Prostate gland (tissue), 2 donors: ENCODE measurements around the gene BRAT1. TPM values are rescaled to one million over a fixed set of nuclear protein-coding genes. Genes with fewer than 3 reads are reported as not detected.

Experiments
- DNase-seq: peaks from one replicate; pipeline ENCODE4 v3.0.0-alpha.2; 2019; ENCODE audit warnings: low spot score
- H3K27ac ChIP-seq, 2 donors: fragments of 200-600 bp; sonication (generic); 2 replicates each; pipeline ENCODE4 v1.5.1; 2017 to 2019
- H3K27me3 ChIP-seq: fragments of 200-600 bp; sonication (generic); replicated peaks from 2 replicates; pipeline ENCODE4 v1.5.1; 2019; ENCODE audit not compliant: insufficient read depth
- H3K36me3 ChIP-seq, 2 donors: fragments of 200-600 bp; sonication (generic); 1 replicate in 1 of 2; 2 replicates in 1 of 2; pipeline versions ENCODE4 v1.5.1 to v1.8.1; 2017 to 2019
- H3K4me1 ChIP-seq: fragments of 200-600 bp; sonication (generic); replicated peaks from 2 replicates; pipeline ENCODE4 v1.5.1; 2019
- H3K4me3 ChIP-seq, 2 donors: fragments of 200-600 bp; sonication (generic); 2 replicates each; pipeline ENCODE4 v1.5.1; 2017 to 2019
- H3K9me3 ChIP-seq: fragments of 200-600 bp; sonication (generic); 2 replicates; pipeline ENCODE4 v1.5.1; 2017
- POLR2A ChIP-seq: fragments of 450-650 bp; IDR thresholded peaks from one replicate; pipeline ENCODE4 v1.6.1; 2016; ENCODE audit warnings: antibody characterized with exemption, mild to moderate bottlenecking
- POLR2AphosphoS5 ChIP-seq: sonication (generic); formaldehyde crosslinking; IDR thresholded peaks from one replicate; pipeline ENCODE4 v1.6.1; 2017; ENCODE audit warnings: antibody characterized with exemption
- WGBS: methylation state at CpG from one replicate; pipeline ENCODE4 v1.1.5; 2018; 5-methylcytosine and 5-hydroxymethylcytosine counted together
- intact Hi-C: fragments of 100-400 bp; cut with DNase I; formaldehyde crosslinking; loops from one replicate; pipeline ENCODE4 v1.14.2; 2022
- total RNA-seq, 2 donors: library from RNA; depleted of rRNA; stranded (reverse); fragments of >200 nt; gene quantifications; one replicate each; pipeline ENCODE4 v1.1.0, GENCODE V29; 2016
- TF ChIP-seq, protein P1 (sequence below), 4 experiments: fragments of 200-600 bp in 2 of 4; fragments of 450-650 bp in 2 of 4; sonication (generic) in 2 of 4; IDR thresholded peaks; 1 replicate in 3 of 4; 2 replicates in 1 of 4; pipeline ENCODE4 v1.5.1; 2016 to 2019; ENCODE audit warnings: antibody characterized with exemption in 4 of 4, mild to moderate bottlenecking in 2 of 4, moderate library complexity in 2 of 4

Gene BRAT1
- total RNA-seq, 2 donors from 2014 or later: 83.9 to 113 TPM

DNA sequence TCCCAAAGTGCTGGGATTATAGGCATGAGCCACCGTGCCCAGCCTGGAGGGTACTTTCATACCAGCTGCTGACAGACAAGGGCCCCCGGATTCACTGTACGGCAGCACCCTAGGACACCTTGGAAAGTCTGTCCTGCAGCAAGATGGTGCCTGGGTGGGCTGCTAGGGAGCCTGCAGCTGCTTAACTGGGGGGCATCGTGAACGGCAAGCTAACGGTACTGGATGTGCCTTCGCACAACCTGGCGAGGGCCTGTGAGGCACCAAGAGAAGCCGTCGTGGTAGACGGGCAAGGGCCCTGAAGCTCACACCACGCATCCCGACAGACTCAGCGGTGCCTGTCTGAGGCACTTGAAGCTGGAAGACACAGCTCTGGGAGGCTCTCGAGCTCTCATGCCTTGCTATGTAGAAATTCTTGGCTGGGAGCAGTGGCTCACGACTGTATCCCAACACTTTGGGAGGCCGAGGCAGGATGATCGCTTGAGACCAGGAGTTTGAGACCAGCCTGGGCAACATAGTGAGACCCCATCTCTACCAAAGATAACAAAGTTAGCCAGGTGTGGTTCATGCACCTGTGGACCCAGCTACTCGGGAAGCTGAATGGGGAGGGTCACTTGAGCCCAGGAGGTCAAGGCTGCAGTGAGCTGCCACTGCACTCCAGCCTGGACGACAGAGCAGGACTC lies 9.4 kb downstream of the BRAT1 start:
- 91% methylated on average over 15 of the region's 20 CpGs for WGBS
- no peak overlapping the region for H3K27ac ChIP-seq
- no peaks in the 10 kb centered on the region for H3K27me3 ChIP-seq
- no peak overlapping the region for H3K4me3 ChIP-seq
- peaks cover 21 to 33% of the 10 kb centered on the region in 2 donors for H3K36me3 ChIP-seq
- no peak for TF ChIP-seq POLR2A
- no peaks in the 10 kb centered on the region for H3K9me3 ChIP-seq
- intact Hi-C loops: no loop called here
- no peak for DNase-seq
- H3K4me1 ChIP-seq: no peaks in the 10 kb centered on the region

DNA sequence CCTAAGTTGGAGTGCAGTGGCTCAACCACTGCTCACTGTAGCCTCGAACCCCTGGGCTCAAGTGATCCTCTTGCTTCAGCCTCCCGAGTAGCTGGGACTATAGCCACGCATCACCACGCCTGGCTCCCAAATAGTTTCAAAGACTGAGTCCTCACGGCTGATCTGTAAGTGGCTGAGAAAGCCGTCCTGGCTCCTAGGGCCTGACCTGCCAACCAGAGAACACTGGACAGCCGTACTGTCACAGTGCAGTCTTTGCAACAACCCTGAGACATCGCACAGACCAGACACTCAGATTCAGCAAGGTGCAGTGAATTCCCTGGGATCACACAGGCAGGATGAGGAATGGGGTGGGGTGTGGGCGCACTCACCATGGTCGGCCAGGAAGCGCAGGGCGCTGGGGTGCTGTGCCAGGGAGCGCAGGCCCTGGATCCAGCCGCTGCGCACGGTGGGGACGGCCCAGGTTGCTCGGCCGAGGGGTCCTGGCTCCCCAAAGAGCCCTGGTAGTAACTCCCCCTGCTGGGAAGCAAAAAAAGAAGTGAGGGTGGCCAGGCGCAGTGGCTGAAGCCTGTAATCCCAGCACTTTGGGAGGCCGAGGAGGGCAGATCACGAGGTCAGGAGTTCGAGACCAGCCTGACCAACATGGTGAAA lies 10.7 kb downstream of the BRAT1 start:
- no peak overlapping the region for H3K4me3 ChIP-seq
- intact Hi-C loops: no loop called here
- H3K27ac ChIP-seq: no peak overlapping the region
- no peaks in the 10 kb centered on the region for H3K27me3 ChIP-seq
- H3K36me3 ChIP-seq: peaks cover 24 to 35% of the 10 kb centered on the region in 2 donors
- 92% methylated on average over 23 of the region's 23 CpGs for WGBS
- TF ChIP-seq, protein P1, sequence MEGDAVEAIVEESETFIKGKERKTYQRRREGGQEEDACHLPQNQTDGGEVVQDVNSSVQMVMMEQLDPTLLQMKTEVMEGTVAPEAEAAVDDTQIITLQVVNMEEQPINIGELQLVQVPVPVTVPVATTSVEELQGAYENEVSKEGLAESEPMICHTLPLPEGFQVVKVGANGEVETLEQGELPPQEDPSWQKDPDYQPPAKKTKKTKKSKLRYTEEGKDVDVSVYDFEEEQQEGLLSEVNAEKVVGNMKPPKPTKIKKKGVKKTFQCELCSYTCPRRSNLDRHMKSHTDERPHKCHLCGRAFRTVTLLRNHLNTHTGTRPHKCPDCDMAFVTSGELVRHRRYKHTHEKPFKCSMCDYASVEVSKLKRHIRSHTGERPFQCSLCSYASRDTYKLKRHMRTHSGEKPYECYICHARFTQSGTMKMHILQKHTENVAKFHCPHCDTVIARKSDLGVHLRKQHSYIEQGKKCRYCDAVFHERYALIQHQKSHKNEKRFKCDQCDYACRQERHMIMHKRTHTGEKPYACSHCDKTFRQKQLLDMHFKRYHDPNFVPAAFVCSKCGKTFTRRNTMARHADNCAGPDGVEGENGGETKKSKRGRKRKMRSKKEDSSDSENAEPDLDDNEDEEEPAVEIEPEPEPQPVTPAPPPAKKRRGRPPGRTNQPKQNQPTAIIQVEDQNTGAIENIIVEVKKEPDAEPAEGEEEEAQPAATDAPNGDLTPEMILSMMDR (IDR thresholded peaks at IDR 0.05): no peak
- TF ChIP-seq POLR2AphosphoS5 (no peak), POLR2A (no peak)
- no peaks in the 10 kb centered on the region for H3K9me3 ChIP-seq
- no peaks in the 10 kb centered on the region for H3K4me1 ChIP-seq
- DNase-seq: no peak

DNA sequence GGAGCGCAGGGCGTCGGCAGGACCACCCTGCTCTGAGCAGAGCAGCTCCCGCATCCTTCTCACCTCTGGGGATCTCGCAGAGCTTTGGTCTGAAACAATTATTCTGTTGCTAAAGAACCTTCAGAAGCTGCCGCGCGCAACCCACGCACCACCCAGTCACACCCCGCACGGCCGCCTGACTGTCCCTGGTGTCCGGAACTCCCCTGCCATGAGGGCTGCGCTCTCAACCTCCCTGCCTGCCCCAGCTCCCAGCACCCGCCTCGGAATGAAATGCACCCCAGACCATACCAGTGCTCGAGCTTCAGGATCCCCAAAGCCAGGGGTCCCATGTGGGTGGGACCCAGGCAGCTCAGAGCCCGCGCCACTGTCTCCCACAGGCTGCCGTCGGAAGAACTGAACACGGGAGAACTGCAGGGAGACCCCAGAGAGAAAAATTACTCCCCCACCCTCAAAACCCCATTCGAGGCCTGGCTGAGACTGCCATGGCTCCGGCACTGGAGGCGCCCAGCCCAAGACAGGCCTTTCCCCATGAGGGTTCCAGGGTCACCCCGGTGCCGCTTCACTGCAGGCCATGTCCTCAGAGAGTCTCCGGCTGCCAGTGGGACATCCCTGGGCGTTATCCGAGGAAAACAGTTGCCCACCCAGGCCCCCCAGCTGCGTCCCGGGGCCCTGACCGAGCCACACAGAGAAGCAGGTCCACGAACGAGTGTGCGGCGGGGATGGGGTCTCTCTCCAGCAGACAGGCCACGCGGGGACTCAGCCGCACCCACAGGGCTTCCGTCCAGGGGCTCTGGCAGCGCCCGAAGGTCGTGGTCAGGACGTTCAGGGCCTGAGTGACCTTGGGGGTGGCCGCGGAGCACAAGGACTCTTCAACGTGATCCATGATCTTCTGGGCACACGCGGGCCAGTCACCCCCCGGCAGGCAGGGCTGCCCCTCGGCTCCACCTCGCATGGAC lies 12.1 kb downstream of the BRAT1 start:
- 93% methylated on average over 53 of the region's 53 CpGs for WGBS
- intact Hi-C loops: no loop called here
- Histone ChIP-seq H3K27me3 (no peaks in the 10 kb centered on the region), H3K36me3 (peaks cover 24 to 44% of the 10 kb centered on the region in 2 donors), H3K27ac (no peak overlapping the region), H3K9me3 (no peaks in the 10 kb centered on the region), H3K4me1 (no peaks in the 10 kb centered on the region), H3K4me3 (no peak overlapping the region)
- TF ChIP-seq POLR2AphosphoS5 (no peak), POLR2A (no peak)
- TF ChIP-seq, protein P1 (IDR thresholded peaks at IDR 0.05): no peak
- no peak for DNase-seq

DNA sequence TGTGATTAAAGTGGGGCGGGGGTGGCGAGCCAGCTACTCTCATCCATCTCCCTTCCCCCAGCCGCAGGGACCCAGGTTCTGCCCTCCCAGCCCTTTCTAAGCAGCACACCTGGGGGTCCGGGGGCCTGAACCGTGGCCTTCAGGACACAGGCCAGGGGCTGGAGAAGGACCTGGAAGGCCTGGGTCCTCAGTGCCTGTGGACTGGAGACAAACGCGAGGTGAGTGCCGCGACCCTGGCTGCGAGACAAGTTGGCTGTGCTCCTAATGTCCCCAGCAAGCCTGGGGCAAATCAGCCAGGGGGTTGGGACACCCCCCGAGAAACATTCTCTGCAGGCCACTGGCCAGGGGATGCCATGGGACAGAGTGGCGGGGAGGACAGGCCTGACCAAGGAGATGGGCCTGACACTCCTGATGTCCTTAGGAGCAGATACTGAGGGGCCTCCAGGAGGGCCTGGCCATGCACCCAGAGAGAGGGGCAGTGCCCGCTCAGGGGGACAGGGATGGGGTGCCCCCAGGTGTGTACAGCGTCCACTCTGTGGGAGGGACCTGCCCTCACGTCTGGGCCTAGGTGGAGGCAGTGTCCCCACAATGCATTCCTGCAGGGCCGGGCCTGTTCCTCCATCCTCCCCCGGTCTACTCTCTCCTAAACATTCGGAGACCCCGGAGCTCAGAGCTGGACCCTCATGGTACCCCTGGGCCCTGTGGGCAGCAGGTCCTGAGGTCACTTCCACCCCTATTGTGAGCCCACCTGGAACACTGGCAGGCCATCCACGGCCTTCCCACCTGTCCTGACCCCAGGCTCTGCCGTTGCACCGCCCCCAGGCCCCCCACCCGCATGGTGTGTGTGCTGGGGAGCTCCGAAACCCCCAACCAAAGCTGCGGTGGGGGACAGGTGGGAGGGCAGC lies 13.1 kb downstream of the BRAT1 start:
- WGBS: 85% methylated on average over 25 of the region's 25 CpGs
- intact Hi-C loops: no loop called here
- no peaks in the 10 kb centered on the region for H3K27me3 ChIP-seq
- no peaks in the 10 kb centered on the region for H3K4me1 ChIP-seq
- H3K4me3 ChIP-seq: no peak overlapping the region
- H3K9me3 ChIP-seq: no peaks in the 10 kb centered on the region
- DNase-seq: no peak
- H3K36me3 ChIP-seq: peaks cover 24 to 44% of the 10 kb centered on the region in 2 donors
- no peak overlapping the region for H3K27ac ChIP-seq
- TF ChIP-seq POLR2A (no peak), POLR2AphosphoS5 (no peak)
- TF ChIP-seq, protein P1 (IDR thresholded peaks at IDR 0.05): no peak
